Measurements from ENCODE around the gene PDLIM5. TPM values are rescaled to one million over a fixed set of nuclear protein-coding genes. Genes with fewer than 3 reads are reported as not detected.

The PDLIM5 gene
- total and polyA plus RNA-seq, 9 donors = 24.9 to 160 (median 87.8) TPM

GRCh38 chr4:94531991-94532789 is 80.4 kb downstream of the PDLIM5 start:
- H3K4me1 ChIP-seq (ENCODE audit: insufficient read depth) = peaks cover 2% of the 10 kb centered on the region

GRCh38 chr4:94533405-94534223 is 81.9 kb downstream of the PDLIM5 start:
- Histone ChIP-seq H3K36me3 (no peaks in the 10 kb centered on the region), H3K27ac (no peak overlapping the region), H3K27me3 (no peaks in the 10 kb centered on the region), H3K4me1 (ENCODE audit: insufficient read depth) (peaks cover 2% of the 10 kb centered on the region), H3K9me3 (no peaks in the 10 kb centered on the region), H3K4me3 (no peak overlapping the region)
- intact Hi-C loops (cut with DNase I) = no loop called here
- no peak for DNase-seq
- WGBS, 3 donors = 74 to 80% (median 77%) methylated on average over 4 of the region's 4 CpGs
- no peak for TF ChIP-seq CTCF (IDR thresholded peaks at IDR 0.05)
- no peak for TF ChIP-seq POLR2A (IDR thresholded peaks at IDR 0.05)
- TF ChIP-seq EP300 (IDR thresholded peaks at IDR 0.05) = no peak

More at GRCh38 chr4:94531991-94532789, 80.4 kb downstream of the PDLIM5 start:
- intact Hi-C loops (cut with DNase I) = no loop called here
- 83 to 88% (median 87%) methylated on average over 9 of the region's 9 CpGs for WGBS, 3 donors
- Histone ChIP-seq H3K27ac (no peak overlapping the region), H3K9me3 (no peaks in the 10 kb centered on the region), H3K36me3 (no peaks in the 10 kb centered on the region), H3K27me3 (no peaks in the 10 kb centered on the region), H3K4me3 (no peak overlapping the region)
- no peak for DNase-seq
- TF ChIP-seq CTCF (IDR thresholded peaks at IDR 0.05) = no peak
- TF ChIP-seq EP300 (IDR thresholded peaks at IDR 0.05) = no peak
- no peak for TF ChIP-seq POLR2A (IDR thresholded peaks at IDR 0.05)

- Histone ChIP-seq H3K4me3 (no peak overlapping the region), H3K27me3 (no peaks in the 10 kb centered on the region), H3K36me3 (no peaks in the 10 kb centered on the region), H3K27ac (no peak overlapping the region), H3K4me1 (ENCODE audit: insufficient read depth) (peaks cover 2% of the 10 kb centered on the region), H3K9me3 (no peaks in the 10 kb centered on the region)
- no peak for TF ChIP-seq POLR2A (IDR thresholded peaks at IDR 0.05)
- TF ChIP-seq EP300 (IDR thresholded peaks at IDR 0.05) = no peak
- no peak for TF ChIP-seq CTCF (IDR thresholded peaks at IDR 0.05)
- DNase-seq = no peak
- WGBS, 3 donors = 68 to 76% (median 70%) methylated on average over 5 of the region's 5 CpGs
- intact Hi-C loops (cut with DNase I) = no loop called here
Observed at GRCh38 chr4:94534401-94535312, 82.9 kb downstream of the PDLIM5 start.

GRCh38 chr4:94536049-94536448 is 84.3 kb downstream of the PDLIM5 start:
- intact Hi-C loops (cut with DNase I) = no loop called here
- H3K9me3 ChIP-seq = no peaks in the 10 kb centered on the region
- WGBS, 3 donors = 74 to 79% (median 76%) methylated on average over 3 of the region's 3 CpGs
- no peak overlapping the region for H3K4me3 ChIP-seq
- H3K27me3 ChIP-seq = no peaks in the 10 kb centered on the region
- H3K4me1 ChIP-seq (ENCODE audit: insufficient read depth) = peaks cover 2% of the 10 kb centered on the region
- H3K27ac ChIP-seq = no peak overlapping the region
- TF ChIP-seq EP300 (IDR thresholded peaks at IDR 0.05) = no peak
- no peak for TF ChIP-seq CTCF (IDR thresholded peaks at IDR 0.05)
- no peak for TF ChIP-seq POLR2A (IDR thresholded peaks at IDR 0.05)
- H3K36me3 ChIP-seq = no peaks in the 10 kb centered on the region
- DNase-seq = no peak
